Small intestine (tissue), 7 donors: ENCODE measurements around the gene FAT1. TPM values are rescaled to one million over a fixed set of nuclear protein-coding genes. Genes with fewer than 3 reads are reported as not detected.

Source experiments
- DNase-seq, 2 donors: peaks; one replicate each; pipeline versions ENCODE4 v3.0.0 to v3.0.0-alpha.2; 2013
- FAIRE-seq: peaks from 2 replicates; lab custom pipeline; 2012; peaks lifted over from hg19 to GRCh38; lab: Jason Lieb, UNC
- H3K27ac ChIP-seq, 3 donors: one replicate each; pipeline ENCODE4 v1.5.1; 2013; ENCODE audit warnings: low read length in 2 of 3, mild to moderate bottlenecking in 2 of 3, control low read depth in 1 of 3, inconsistent platforms in 1 of 3, low read depth in 1 of 3, moderate library complexity in 1 of 3
- H3K27me3 ChIP-seq, 3 donors: one replicate each; pipeline ENCODE4 v1.6.1; 2013; ENCODE audit warnings: low read length in 3 of 3, inconsistent platforms in 1 of 3; ENCODE audit not compliant: control insufficient read depth in 3 of 3, insufficient read depth in 3 of 3
- H3K36me3 ChIP-seq, 3 donors: one replicate each; pipeline ENCODE4 v1.6.1; 2013; ENCODE audit warnings: low read length in 3 of 3, inconsistent platforms in 1 of 3, low read depth in 1 of 3, mild to moderate bottlenecking in 1 of 3, moderate library complexity in 1 of 3; ENCODE audit not compliant: control insufficient read depth in 3 of 3, insufficient read depth in 2 of 3
- H3K4me1 ChIP-seq, 3 donors: one replicate each; pipeline ENCODE4 v1.6.1; 2013; ENCODE audit warnings: low read length in 2 of 3, inconsistent platforms in 1 of 3, low read depth in 1 of 3, mild to moderate bottlenecking in 1 of 3, moderate library complexity in 1 of 3; ENCODE audit not compliant: control insufficient read depth in 3 of 3, insufficient read depth in 2 of 3
- H3K4me3 ChIP-seq, 3 donors: one replicate each; pipeline ENCODE4 v1.5.1; 2013; ENCODE audit warnings: low read length in 3 of 3, control low read depth in 1 of 3, inconsistent platforms in 1 of 3, low read depth in 1 of 3, mild to moderate bottlenecking in 1 of 3, moderate library complexity in 1 of 3
- H3K9me3 ChIP-seq, 2 donors: one replicate each; pipeline ENCODE4 v1.6.1; 2013; ENCODE audit warnings: low read depth in 1 of 2, low read length in 1 of 2; ENCODE audit not compliant: control insufficient read depth in 2 of 2, insufficient read depth in 1 of 2
- WGBS, 3 donors: extraction: QIAGEN DNeasy Blood & Tissue Kit; methylation state at CpG; one replicate each; pipeline ENCODE4 v1.1.7; 2013; 5-methylcytosine and 5-hydroxymethylcytosine counted together
- polyA plus RNA-seq, 4 donors: library from polyadenylated mRNA; stranded (reverse) in 3 of 4; unstranded in 1 of 4; fragments of 200-250 nt in 3 of 4; fragments of 120-200 nt in 1 of 4; gene quantifications; one replicate each; pipeline versions ENCODE4 v1.2.1 to v1.2.3, GENCODE V29; 2013
- donor health status: healthy with polysubstance abuse.
- donor health status: control.
- donor health status: control.
- donor health status: Bipolar disorder and iron deficiency.
- donor health status: healthy.

Gene FAT1
- polyA plus RNA-seq, 4 donors, result 62.4 to 189 (median 83.6) TPM

DNA sequence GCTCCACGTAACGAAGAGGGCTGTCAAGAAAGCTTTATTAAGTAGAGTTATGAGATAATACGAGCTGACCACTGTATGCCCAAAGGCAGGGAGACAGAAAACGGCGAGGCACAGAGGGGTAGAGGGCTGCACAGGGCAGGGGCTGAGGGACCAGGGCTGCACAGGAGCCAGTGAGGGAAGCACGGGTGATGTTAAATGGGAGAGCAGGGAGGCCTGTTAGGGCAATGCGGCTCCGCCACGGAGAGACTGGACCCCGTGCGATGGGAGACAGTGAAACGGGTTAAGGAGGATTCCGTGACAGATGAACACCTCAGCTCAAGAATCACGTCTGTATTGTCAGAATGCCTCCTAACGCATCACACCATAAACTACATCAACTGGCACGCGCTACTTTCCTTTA is 25.1 kb downstream of the FAT1 start:
- no peaks in the 10 kb centered on the region for H3K27me3 ChIP-seq
- DNase-seq (no peak), FAIRE-seq (no peak)
- peaks cover 0 to 46% (median 2%) of the 10 kb centered on the region in 3 donors for H3K36me3 ChIP-seq
- H3K9me3 ChIP-seq, result peaks cover 0 to 3% of the 10 kb centered on the region in 2 donors
- H3K27ac ChIP-seq, result peak overlapping the region in 2 of 3 donors; percentile 45 to 70
- no peak overlapping the region for H3K4me3 ChIP-seq
- 87 to 89% (median 87%) methylated on average over 17 of the region's 17 CpGs for WGBS, 3 donors
- peaks cover 4 to 39% (median 10%) of the 10 kb centered on the region in 3 donors for H3K4me1 ChIP-seq

DNA sequence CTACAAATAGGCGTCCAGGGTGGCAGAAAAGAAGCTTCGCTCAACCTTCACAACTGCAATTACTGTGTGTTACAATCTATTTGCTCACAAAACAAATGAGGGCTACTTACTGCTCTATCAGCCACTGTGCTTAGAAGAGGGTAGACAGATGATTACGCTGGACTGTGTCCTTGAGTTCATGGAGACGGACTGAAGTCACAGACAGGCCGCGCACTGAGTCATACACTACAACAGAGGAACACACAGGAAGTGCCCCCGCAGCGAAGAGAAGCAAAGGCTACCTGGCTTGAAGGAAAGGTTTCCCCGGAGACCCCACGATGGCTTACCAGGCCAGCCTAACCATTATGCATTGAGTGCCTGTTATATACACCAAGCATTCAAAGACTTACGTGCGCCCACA is 25.6 kb downstream of the FAT1 start:
- no peaks in the 10 kb centered on the region for H3K27me3 ChIP-seq
- H3K9me3 ChIP-seq, result peaks cover 0 to 5% of the 10 kb centered on the region in 2 donors
- peak overlapping the region in 1 of 3 donors; percentile 70 for H3K27ac ChIP-seq
- H3K4me3 ChIP-seq, result no peak overlapping the region
- H3K4me1 ChIP-seq, result peaks cover 4 to 38% (median 10%) of the 10 kb centered on the region in 3 donors
- H3K36me3 ChIP-seq, result peaks cover 0 to 48% (median 2%) of the 10 kb centered on the region in 3 donors
- DNase-seq, result peak; percentile 31 to 66
- FAIRE-seq, result no peak
- 80 to 84% (median 81%) methylated on average over 12 of the region's 12 CpGs for WGBS, 3 donors

DNA sequence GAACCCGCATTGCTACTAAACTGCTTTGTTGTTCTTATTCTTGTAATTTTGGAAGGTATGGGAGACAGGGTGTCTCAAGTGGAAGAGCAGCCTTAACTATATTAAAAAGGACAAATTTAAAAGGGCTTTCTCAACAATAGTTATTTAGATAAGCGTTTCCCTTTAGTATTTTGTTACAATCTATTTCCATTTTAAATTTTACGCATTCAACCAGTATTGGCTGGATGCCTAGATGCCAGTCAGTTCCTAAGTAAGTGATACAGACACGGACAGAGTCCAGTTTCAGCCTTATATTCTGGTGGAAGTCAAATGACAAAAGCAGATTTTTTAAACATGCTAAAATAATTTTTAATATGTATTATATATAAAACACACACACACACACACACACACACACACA is 28.3 kb downstream of the FAT1 start:
- H3K9me3 ChIP-seq, result peaks cover 0 to 5% of the 10 kb centered on the region in 2 donors
- DNase-seq, result no peak
- no peak for FAIRE-seq
- no peak overlapping the region for H3K4me3 ChIP-seq
- WGBS, 3 donors, result 42 to 69% (median 47%) methylated on average over 4 of the region's 4 CpGs
- H3K36me3 ChIP-seq, result peaks cover 0 to 38% (median 2%) of the 10 kb centered on the region in 3 donors
- H3K4me1 ChIP-seq, result peaks cover 0 to 13% (median 5%) of the 10 kb centered on the region in 3 donors
- no peak overlapping the region for H3K27ac ChIP-seq
- H3K27me3 ChIP-seq, result no peaks in the 10 kb centered on the region

DNA sequence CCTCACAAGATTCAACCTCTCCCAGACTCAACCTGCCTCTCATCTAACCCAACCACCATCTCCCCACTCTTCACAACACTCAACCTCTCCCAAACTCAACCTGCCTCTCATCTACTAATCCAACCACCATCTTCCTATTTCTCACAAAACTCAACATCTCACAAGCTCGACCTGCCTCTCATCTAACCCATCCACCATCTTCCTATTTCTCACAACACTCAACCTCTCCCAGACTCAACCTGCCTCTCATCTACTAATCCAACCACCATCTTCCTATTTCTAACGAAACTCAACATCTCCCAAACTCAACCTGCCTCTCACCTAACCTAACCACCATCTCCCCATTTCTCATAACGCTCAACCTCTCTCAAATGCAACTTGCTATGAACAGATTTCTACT is 29.8 kb downstream of the FAT1 start:
- 86 to 88% (median 86%) methylated on average over 3 of the region's 3 CpGs for WGBS, 3 donors
- Histone ChIP-seq H3K4me3 (no peak overlapping the region), H3K27me3 (no peaks in the 10 kb centered on the region), H3K27ac (peak overlapping the region in 1 of 3 donors; percentile 8), H3K9me3 (peaks cover 0 to 5% of the 10 kb centered on the region in 2 donors), H3K4me1 (peaks cover 3 to 5% (median 4%) of the 10 kb centered on the region in 3 donors), H3K36me3 (peaks cover 0 to 38% (median 2%) of the 10 kb centered on the region in 3 donors)
- DNase-seq (no peak), FAIRE-seq (no peak)

DNA sequence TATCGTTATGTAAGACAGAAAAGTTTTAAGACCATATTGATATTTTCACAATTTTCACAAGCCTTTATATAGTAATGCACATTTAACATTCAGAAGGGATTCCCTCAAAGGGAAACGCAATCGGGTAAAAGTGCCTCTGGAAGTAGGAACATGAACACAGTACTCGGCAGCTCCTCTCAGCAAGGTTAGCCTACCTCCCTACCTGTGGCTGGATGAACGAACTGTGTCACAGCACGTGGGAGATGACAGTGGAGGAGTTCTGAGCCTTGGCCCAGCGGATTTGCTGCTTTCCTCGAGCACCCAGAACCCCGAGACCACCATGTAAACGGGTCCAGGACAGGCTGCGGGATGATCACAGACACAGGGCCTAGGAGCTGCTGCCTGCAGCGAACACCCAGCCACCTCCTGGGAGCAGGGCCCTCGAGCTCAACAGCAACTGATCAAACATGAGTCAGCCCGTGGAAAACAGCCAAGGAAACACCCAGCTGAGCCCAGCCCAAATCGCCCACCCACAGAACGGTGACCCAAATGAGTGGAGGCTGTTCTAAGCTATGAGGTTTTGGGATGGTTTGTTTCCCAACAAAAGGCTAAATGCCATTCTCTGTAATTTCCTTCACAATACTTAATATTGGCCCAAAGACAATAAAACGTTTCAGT is 30.4 kb downstream of the FAT1 start:
- Histone ChIP-seq H3K27me3 (no peaks in the 10 kb centered on the region), H3K27ac (peak overlapping the region in 1 of 3 donors; percentile 8), H3K4me3 (no peak overlapping the region), H3K36me3 (peaks cover 0 to 35% (median 2%) of the 10 kb centered on the region in 3 donors), H3K9me3 (peaks cover 0 to 2% of the 10 kb centered on the region in 2 donors), H3K4me1 (peaks cover 0 to 4% (median 0%) of the 10 kb centered on the region in 3 donors)
- WGBS, 3 donors, result 49 to 71% (median 53%) methylated on average over 17 of the region's 17 CpGs
- DNase-seq, result peak in 1 of 2 donors; percentile 55
- FAIRE-seq, result no peak

DNA sequence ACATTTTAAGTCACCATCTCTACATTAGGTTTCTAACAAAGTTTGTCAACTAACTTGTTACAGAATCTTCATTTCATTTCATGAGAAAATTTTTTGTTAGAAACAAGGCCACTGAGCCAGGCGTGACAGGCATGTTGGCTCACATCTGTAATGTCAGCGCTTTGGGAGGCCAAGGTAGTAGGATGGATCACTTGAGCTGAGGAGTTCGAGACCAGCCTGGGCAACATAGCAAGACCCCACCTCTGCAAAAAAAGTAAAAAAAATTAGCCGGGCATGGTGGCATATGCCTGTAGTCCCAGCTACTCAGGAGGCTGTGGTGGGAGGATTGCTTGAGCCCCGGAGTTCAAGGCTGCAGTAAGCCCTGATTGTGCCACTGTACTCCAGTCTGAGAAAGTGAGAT is 32.3 kb downstream of the FAT1 start:
- peaks cover 0 to 6% (median 5%) of the 10 kb centered on the region in 3 donors for H3K4me1 ChIP-seq
- no peak overlapping the region for H3K27ac ChIP-seq
- peaks cover 0 to 2% of the 10 kb centered on the region in 2 donors for H3K9me3 ChIP-seq
- no peak overlapping the region for H3K4me3 ChIP-seq
- no peak for FAIRE-seq
- H3K27me3 ChIP-seq, result no peaks in the 10 kb centered on the region
- peaks cover 0 to 21% (median 0%) of the 10 kb centered on the region in 3 donors for H3K36me3 ChIP-seq
- WGBS, 3 donors, result 85 to 95% (median 89%) methylated on average over 5 of the region's 5 CpGs
- DNase-seq, result no peak

DNA sequence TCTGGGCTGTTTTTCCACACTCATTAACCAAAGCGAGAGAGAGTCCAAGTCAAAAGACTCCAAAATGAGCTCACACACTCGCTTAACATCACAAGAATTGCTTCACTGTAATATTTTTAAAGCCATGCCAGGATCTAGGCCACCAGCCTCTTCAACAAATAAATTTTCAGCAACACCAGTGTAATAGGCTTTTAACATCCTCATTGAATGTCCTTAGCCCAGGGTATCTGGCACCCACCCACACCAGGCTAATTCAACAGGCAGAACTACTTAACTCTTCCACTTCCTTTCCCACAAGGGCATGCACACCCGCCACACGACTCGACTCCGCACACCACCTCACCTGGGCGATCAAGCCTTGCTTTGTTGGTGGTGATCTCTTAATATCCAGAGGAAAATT is 34.2 kb downstream of the FAT1 start:
- 79 to 90% (median 89%) methylated on average over 7 of the region's 7 CpGs for WGBS, 3 donors
- peaks cover 0 to 16% (median 9%) of the 10 kb centered on the region in 3 donors for H3K4me1 ChIP-seq
- H3K4me3 ChIP-seq, result peak overlapping the region in 1 of 3 donors; percentile 7
- H3K27me3 ChIP-seq, result no peaks in the 10 kb centered on the region
- H3K36me3 ChIP-seq, result peaks cover 0 to 16% (median 0%) of the 10 kb centered on the region in 3 donors
- H3K27ac ChIP-seq, result no peak overlapping the region
- FAIRE-seq, result no peak
- no peak for DNase-seq
- H3K9me3 ChIP-seq, result peaks cover 0 to 2% of the 10 kb centered on the region in 2 donors

DNA sequence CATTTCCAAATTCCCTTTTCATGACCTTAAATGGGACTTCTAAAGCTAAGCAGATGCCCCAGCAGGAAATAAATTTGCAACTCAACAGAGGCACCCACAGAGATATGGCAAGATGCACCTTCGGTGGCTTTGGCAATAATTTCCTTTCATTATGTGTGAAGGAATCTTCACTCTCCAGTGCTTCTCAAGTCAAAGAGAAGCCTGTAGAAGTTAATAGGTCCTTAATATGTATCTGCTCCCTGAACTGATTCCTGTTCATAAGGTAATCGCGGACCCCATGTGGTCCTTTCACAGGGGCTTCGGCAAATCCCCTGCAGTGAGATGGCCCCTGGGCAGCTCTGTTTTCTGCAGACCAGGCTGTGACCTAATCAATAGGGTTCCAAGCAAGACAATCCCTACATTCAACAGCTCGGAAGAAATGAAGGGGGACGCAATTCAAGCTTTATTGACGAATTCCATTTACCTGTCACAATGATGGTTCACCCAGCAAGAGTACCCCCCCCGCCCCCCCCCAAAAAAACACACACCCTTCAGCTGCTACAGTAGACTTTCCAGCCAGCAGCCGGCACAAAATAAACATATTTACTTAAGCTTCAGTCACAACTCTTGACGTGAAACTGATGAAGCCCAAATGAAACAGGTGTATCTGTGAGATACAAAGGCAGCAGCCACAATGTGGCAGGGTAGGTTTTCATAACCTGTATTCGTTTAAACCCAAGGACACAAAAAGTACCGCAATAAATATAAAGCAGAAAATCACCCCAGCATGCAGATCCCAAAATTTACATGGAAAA is 35.3 kb downstream of the FAT1 start:
- Histone ChIP-seq H3K36me3 (peaks cover 0 to 16% (median 2%) of the 10 kb centered on the region in 3 donors), H3K4me1 (peaks cover 0 to 20% (median 9%) of the 10 kb centered on the region in 3 donors), H3K27me3 (no peaks in the 10 kb centered on the region), H3K4me3 (no peak overlapping the region), H3K9me3 (peaks cover 0 to under 1% of the 10 kb centered on the region in 2 donors), H3K27ac (no peak overlapping the region)
- 63 to 69% (median 65%) methylated on average over 12 of the region's 12 CpGs for WGBS, 3 donors
- no peak for FAIRE-seq
- no peak for DNase-seq
